ENCODE measurements around the gene CACNA2D4.

Gene CACNA2D4

DNA sequence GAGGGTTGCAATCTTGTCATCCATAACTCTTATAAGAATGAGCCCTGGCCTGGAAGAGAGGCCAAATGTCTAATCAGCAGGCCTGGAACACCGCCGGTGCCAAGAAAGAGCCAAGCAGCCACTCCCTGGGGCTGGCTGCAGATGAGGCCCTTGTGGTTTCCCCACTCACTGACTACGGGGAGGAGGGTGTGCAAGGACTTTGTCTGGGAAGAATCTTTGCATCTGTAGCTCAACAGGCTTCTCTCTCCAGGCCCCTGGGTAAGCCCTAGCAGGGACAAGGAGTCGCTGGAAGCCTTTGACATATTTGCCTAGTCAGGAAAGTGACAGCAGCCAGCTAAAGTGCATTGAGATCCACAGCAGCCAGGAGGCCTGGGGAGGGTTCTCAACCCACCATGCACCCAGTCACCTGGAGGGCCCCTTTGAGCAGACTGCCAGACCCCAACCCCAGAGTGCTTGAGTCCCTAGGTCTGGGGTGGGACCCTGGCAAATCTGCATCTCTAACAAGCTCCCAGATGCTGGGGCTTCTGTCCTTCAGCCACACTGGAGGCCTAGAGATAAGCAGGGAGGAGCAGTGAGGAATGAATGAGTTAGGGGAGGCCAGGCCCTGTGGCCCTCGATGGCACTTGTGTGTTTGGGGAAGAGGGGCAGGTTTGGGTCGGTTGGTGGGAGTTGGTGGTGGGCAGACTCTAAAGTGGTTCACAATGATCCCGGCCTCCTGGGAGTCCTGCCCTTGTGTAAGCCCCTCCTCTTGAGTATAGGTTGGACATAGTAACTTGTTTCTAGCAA lies 112.0 kb downstream of the CACNA2D4 start:
- no peak overlapping the region for H3K4me3 ChIP-seq (ENCODE audit: low read depth, low read length)
- TF ChIP-seq, protein P1, sequence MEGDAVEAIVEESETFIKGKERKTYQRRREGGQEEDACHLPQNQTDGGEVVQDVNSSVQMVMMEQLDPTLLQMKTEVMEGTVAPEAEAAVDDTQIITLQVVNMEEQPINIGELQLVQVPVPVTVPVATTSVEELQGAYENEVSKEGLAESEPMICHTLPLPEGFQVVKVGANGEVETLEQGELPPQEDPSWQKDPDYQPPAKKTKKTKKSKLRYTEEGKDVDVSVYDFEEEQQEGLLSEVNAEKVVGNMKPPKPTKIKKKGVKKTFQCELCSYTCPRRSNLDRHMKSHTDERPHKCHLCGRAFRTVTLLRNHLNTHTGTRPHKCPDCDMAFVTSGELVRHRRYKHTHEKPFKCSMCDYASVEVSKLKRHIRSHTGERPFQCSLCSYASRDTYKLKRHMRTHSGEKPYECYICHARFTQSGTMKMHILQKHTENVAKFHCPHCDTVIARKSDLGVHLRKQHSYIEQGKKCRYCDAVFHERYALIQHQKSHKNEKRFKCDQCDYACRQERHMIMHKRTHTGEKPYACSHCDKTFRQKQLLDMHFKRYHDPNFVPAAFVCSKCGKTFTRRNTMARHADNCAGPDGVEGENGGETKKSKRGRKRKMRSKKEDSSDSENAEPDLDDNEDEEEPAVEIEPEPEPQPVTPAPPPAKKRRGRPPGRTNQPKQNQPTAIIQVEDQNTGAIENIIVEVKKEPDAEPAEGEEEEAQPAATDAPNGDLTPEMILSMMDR (conservative IDR thresholded peaks at IDR 0.05; ENCODE audit: low read depth, low read length) = no peak
- DNase-seq (ENCODE audit: low read depth) = no peak

DNA sequence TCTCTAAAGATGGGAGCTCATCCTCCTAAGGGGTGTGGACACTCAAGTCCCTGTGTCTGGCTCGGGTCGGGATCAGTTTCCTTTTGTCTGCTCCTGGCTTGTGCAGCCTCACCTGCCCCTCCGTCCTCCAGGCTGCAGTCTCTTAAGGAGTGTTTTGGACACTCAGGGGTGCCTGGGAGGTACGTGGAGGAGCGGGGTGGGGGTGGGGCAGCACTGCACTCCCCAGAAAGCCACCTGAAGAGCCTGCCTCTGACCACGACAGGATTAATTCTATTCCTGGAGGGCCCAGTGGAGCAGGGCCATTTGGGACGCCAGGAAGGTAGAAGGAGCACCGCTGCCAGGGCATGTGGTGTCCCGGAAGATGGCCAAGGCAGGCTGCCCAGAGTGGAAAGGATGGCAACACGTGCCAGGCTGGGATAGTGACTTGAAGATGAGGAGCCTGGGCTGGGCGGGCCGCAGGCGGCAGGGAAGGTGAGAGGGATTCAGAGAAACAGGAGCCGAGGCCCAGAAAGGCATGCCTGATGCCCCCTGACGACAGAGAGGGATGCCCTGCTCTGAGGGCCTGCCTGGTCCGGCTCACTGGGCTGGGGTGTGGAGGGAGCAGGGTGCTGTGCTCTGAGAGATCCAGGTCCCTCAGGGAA lies 112.9 kb downstream of the CACNA2D4 start:
- TF ChIP-seq, protein P1 (conservative IDR thresholded peaks at IDR 0.05; ENCODE audit: low read depth, low read length) = no peak
- DNase-seq (ENCODE audit: low read depth) = no peak
- no peak overlapping the region for H3K4me3 ChIP-seq (ENCODE audit: low read depth, low read length)

DNA sequence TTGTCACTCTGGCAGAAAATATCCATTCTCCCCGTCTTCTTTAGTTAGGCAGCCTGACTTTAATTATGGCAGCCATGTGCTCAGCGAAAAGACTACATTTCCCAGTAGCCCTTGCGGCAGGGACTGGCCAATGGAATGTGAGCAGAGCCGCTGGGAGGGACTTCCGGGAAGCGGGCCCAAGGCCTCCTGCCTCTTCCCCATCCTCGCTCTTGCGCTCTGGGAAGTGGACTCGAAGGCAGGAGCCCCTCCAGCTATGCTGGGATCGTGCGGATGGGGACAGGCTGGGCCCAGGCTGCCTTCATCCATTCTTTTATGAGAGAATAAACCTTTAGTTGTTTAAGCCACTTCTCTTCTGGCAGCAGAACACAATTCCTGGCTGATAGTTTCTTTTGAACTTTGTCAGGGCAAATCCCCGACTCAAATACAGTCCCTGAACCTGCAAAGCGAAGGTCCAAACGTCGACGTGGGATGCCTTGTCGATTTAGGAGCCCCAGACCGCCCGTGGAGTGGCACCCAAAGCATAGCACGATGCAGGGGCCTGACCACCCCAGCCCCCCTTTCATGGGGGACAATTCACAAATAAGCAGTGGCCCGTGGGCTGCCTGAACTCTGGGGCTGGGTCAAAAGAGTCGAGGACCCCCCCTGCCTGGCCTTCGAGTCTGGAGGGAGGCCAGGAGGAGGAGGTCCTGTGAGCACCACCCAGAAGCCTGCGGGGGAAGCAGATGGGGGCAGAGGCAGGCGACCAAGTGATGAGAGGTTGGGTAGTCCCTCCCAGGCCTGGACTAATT lies 113.7 kb downstream of the CACNA2D4 start:
- peak; percentile 93 for DNase-seq (ENCODE audit: low read depth)
- TF ChIP-seq, protein P1 (conservative IDR thresholded peaks at IDR 0.05; ENCODE audit: low read depth, low read length) = no peak
- H3K4me3 ChIP-seq (ENCODE audit: low read depth, low read length) = no peak overlapping the region

DNA sequence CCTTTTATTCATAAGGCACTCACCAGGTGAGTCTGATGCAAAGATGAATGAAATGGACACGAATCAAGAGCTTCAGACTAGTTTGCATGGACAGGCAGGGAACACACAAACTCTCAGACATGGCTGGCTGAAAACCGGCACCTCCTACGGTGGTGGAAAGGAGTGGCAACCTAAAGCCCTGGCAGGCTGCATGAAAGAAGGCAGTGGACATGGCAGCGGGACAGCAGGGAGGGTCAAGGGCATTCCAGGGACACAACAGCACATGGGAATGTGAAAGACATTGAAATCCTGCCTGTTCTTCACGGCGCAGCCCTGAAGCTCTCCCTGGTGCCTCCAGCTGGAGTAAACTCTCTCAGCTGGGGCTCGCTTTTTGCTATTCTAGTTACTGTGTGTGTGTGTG lies 114.7 kb downstream of the CACNA2D4 start:
- H3K4me3 ChIP-seq (ENCODE audit: low read depth, low read length) = no peak overlapping the region
- TF ChIP-seq, protein P1 (conservative IDR thresholded peaks at IDR 0.05; ENCODE audit: low read depth, low read length) = no peak
- no peak for DNase-seq (ENCODE audit: low read depth)

DNA sequence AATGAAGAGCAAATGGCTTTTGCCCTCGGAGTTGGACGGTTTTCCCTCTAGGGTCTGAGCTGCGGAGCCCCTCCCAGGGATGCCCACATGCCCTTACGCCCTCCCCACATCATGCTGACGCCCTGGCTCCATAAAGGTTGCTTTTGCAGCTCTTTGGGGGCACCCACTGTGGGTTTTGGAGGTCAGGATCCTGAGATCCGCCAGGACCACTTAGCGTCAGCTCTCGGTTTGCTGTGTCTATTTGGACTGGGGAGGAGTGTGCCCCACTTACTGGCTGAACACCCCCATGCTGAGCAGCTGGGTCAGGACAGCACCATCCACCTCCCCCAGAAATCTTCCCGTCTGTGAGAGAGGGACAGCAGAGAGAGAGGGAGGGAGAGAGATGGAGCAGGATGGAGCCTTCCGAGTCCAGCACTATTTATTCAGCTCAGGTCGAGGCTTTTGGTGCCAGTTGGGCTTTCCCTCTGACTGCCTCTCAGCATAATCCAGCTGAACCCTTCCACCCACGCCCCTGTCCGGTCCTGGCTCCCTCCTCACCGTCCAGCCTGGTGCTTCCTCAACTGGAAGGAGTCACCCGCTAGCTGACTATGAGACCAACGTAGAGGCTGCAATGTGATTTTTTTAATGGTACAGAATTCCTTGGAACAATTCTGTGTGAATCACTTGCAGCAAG lies 117.0 kb downstream of the CACNA2D4 start:
- no peak for DNase-seq (ENCODE audit: low read depth)
- H3K4me3 ChIP-seq (ENCODE audit: low read depth, low read length) = no peak overlapping the region

More for the DNA sequence above, 117.0 kb downstream of the CACNA2D4 start:
- TF ChIP-seq, protein P1 (conservative IDR thresholded peaks at IDR 0.05; ENCODE audit: low read depth, low read length) = no peak

Measured in choroid plexus epithelial cell (primary cell).